OCI-LY1 (cell line): ENCODE results near the gene ATXN1.

ENCODE experiments used
- H2AFZ ChIP-seq: fragments of 200-600 bp; sonication (generic), shearing (Covaris generic); 2 replicates; pipeline ENCODE4 v1.6.0; 2014; ENCODE audit warnings: antibody characterized with exemption, mild to moderate bottlenecking, low read length
- H3F3A ChIP-seq: fragments of 200-600 bp; sonication (generic), shearing (Covaris generic); 2 replicates; pipeline ENCODE4 v1.6.0; 2014; ENCODE audit warnings: mild to moderate bottlenecking, antibody characterized with exemption, low read length, moderate library complexity; ENCODE audit not compliant: insufficient read depth
- H3K27ac ChIP-seq: fragments of 200-600 bp; sonication (generic); 2 replicates; pipeline ENCODE4 v1.5.1; 2014; ENCODE audit warnings: low read length, mixed run types, mild to moderate bottlenecking, low read depth; ENCODE audit not compliant: poor library complexity, severe bottlenecking
- H3K27me3 ChIP-seq: fragments of 200-600 bp; sonication (generic); 2 replicates; pipeline ENCODE4 v1.6.0; 2014; ENCODE audit warnings: antibody characterized with exemption, mild to moderate bottlenecking, low read length, moderate library complexity; ENCODE audit not compliant: insufficient read depth
- H3K36me3 ChIP-seq: fragments of 200-600 bp; sonication (generic); 2 replicates; pipeline ENCODE4 v1.6.1; 2014; ENCODE audit warnings: mild to moderate bottlenecking, antibody characterized with exemption, low read length, moderate library complexity, mixed read lengths; ENCODE audit not compliant: insufficient read depth
- H3K4me1 ChIP-seq: fragments of 200-600 bp; sonication (generic); 2 replicates; pipeline ENCODE4 v1.5.1; 2014; ENCODE audit warnings: mild to moderate bottlenecking, low read length, moderate library complexity; ENCODE audit not compliant: insufficient read depth, severe bottlenecking
- H3K4me2 ChIP-seq: fragments of 200-600 bp; sonication (generic), shearing (Covaris generic); 2 replicates; pipeline ENCODE4 v1.6.1; 2014; ENCODE audit warnings: low read length
- H3K4me3 ChIP-seq: fragments of 200-600 bp; sonication (generic); 2 replicates; pipeline ENCODE4 v1.5.1; 2014; ENCODE audit warnings: low read length, low read depth, mild to moderate bottlenecking, mixed read lengths; ENCODE audit not compliant: poor library complexity, severe bottlenecking
- H3K79me2 ChIP-seq: fragments of 200-600 bp; shearing (Covaris generic); 2 replicates; pipeline ENCODE4 v1.6.1; 2016; ENCODE audit warnings: mixed run types, low read length, mixed read lengths; ENCODE audit not compliant: insufficient read depth
- H3K9ac ChIP-seq: fragments of 200-600 bp; sonication (generic), shearing (Covaris generic); 2 replicates; pipeline ENCODE4 v1.6.1; 2014; ENCODE audit warnings: mild to moderate bottlenecking, low read length, mixed read lengths
- H3K9me2 ChIP-seq: fragments of 200-600 bp; sonication (generic), shearing (Covaris generic); 2 replicates; pipeline ENCODE4 v1.6.1; 2014; ENCODE audit warnings: low read depth, mild to moderate bottlenecking, low read length, mixed read lengths
- H3K9me3 ChIP-seq: fragments of 200-600 bp; shearing (Covaris generic); 2 replicates; pipeline ENCODE4 v1.6.1; 2014; ENCODE audit warnings: low read length, mixed read lengths
- H4K20me1 ChIP-seq: fragments of 200-600 bp; sonication (generic), shearing (Covaris generic); 2 replicates; pipeline ENCODE4 v1.6.0; 2016; ENCODE audit warnings: mild to moderate bottlenecking, low read length; ENCODE audit not compliant: insufficient read depth
- EZH2 ChIP-seq: fragments of 200-600 bp; sonication (generic), shearing (Covaris generic); IDR thresholded peaks from 2 replicates; pipeline ENCODE4 v1.8.0; 2017; ENCODE audit warnings: borderline replicate concordance, mixed run types, mild to moderate bottlenecking, antibody characterized with exemption, low read length, moderate library complexity, mixed read lengths
- TF ChIP-seq, protein P1 (sequence below): fragments of 200-600 bp; sonication (generic), shearing (Covaris generic); IDR thresholded peaks from 2 replicates; pipeline ENCODE4 v1.5.1; 2017; ENCODE audit warnings: mild to moderate bottlenecking, antibody characterized with exemption, low read length, moderate library complexity, mixed read lengths

ATXN1 gene

DNA sequence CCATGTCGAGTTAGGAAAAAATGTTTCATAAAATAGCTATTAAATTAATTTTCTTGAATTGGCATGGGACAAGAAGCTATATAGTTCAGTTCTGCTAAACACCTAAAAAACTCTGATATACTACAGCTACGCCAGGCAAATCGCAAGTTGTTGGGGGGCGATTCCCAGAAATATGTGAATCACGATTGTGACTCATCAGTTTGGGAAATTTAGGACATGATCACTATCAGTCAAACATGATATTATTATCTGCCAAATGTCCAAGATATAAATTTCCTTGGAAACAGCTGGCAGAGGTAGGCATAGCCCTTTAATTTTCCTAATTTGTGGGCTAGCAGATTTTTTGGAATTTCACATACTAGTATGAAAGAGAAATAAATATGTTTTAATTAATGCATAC is 123.6 kb downstream of the ATXN1 start:
- Histone ChIP-seq H3K36me3 (no peaks in the 10 kb centered on the region), H4K20me1 (no peaks in the 10 kb centered on the region), H3K9me2 (no peaks in the 10 kb centered on the region), H3K4me1 (no peaks in the 10 kb centered on the region), H3K79me2 (no peaks in the 10 kb centered on the region), H3K4me2 (no peak overlapping the region), H3K9me3 (no peaks in the 10 kb centered on the region), H3K27me3 (no peaks in the 10 kb centered on the region), H3K4me3 (no peak overlapping the region), H2AFZ (no peak overlapping the region), H3F3A (no peaks in the 10 kb centered on the region), H3K9ac (no peak overlapping the region), H3K27ac (no peak overlapping the region)
- no peak for TF ChIP-seq EZH2
- TF ChIP-seq, protein P1, sequence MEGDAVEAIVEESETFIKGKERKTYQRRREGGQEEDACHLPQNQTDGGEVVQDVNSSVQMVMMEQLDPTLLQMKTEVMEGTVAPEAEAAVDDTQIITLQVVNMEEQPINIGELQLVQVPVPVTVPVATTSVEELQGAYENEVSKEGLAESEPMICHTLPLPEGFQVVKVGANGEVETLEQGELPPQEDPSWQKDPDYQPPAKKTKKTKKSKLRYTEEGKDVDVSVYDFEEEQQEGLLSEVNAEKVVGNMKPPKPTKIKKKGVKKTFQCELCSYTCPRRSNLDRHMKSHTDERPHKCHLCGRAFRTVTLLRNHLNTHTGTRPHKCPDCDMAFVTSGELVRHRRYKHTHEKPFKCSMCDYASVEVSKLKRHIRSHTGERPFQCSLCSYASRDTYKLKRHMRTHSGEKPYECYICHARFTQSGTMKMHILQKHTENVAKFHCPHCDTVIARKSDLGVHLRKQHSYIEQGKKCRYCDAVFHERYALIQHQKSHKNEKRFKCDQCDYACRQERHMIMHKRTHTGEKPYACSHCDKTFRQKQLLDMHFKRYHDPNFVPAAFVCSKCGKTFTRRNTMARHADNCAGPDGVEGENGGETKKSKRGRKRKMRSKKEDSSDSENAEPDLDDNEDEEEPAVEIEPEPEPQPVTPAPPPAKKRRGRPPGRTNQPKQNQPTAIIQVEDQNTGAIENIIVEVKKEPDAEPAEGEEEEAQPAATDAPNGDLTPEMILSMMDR, result no peak

DNA sequence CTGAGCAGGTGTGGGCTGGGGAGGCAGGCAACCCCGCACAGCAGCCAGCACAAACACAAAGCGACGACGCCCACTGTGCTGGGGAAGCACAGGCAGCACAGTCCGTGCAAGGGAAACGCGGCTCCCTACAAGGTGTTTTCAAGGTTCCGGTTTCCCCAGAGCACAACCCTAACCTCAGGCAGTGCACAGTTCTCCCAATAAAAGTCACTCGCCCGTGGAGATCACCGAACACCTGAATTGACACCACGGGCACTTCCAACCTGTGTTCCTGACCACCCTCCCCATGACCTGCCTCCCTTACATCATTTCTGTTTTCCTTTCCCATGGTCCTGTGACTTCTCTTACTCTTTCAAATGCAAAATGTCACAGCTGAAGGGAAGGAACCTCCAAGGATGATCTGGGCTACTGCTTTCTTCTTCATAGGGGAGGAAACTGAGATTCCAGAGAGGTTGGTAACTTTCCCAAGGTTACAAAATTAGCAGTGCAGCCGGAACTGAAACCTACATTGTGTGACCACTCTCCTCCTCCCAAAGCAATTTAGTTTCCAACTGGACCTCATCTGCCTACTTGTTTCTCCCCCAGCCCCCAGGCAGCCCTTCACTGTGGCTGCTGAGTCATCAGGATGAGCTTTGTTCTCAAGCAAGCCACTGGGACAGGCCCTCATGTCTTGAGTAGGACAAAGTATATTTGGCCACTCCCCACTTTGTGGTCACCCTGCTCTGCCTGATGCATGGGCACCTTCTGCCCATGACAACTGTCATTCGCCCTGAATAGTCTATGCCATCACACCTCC is 125.3 kb downstream of the ATXN1 start:
- H3K4me2 ChIP-seq, result no peak overlapping the region
- H3K4me3 ChIP-seq, result no peak overlapping the region

DNA sequence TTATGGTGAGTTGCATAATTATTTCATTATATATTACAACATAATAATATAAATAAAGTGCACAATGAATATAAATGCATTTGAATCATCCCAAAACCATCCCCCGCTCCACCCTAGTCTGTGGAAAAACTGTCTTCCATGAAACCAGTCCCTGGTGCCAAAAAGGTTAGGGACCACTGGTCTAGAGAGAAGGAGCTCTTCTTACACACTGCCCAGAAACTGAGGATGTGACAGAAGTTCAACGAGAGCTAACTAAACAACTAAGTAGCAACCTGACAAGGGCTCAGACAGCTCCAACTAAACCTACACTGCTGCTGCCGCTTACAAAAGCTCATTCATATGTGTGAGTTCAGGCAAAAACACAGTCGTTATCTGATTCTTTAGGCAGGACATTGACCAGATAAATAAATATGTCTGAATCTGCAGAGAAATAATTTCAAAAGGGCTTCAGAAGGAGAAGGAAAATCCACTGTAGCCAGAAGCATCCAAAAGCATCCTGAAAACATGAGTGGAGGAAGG is 125.9 kb downstream of the ATXN1 start:
- H3K4me3 ChIP-seq, result no peak overlapping the region
- no peak overlapping the region for H3K4me2 ChIP-seq
- H3F3A ChIP-seq, result no peaks in the 10 kb centered on the region
- no peaks in the 10 kb centered on the region for H3K4me1 ChIP-seq
- H3K9me2 ChIP-seq, result no peaks in the 10 kb centered on the region
- no peak overlapping the region for H3K9ac ChIP-seq
- no peaks in the 10 kb centered on the region for H3K36me3 ChIP-seq
- TF ChIP-seq, protein P1, result no peak
- TF ChIP-seq EZH2, result no peak
- no peaks in the 10 kb centered on the region for H4K20me1 ChIP-seq
- H3K27me3 ChIP-seq, result no peaks in the 10 kb centered on the region
- H3K79me2 ChIP-seq, result no peaks in the 10 kb centered on the region
- H3K27ac ChIP-seq, result no peak overlapping the region
- H3K9me3 ChIP-seq, result no peaks in the 10 kb centered on the region
- H2AFZ ChIP-seq, result no peak overlapping the region

More for the DNA sequence above, 125.3 kb downstream of the ATXN1 start:
- TF ChIP-seq, protein P1, result no peak
- TF ChIP-seq EZH2, result no peak
- no peaks in the 10 kb centered on the region for H3K27me3 ChIP-seq
- no peaks in the 10 kb centered on the region for H3K79me2 ChIP-seq
- H3F3A ChIP-seq, result no peaks in the 10 kb centered on the region
- no peaks in the 10 kb centered on the region for H3K36me3 ChIP-seq
- H3K9ac ChIP-seq, result no peak overlapping the region
- no peaks in the 10 kb centered on the region for H3K9me2 ChIP-seq
- H3K9me3 ChIP-seq, result no peaks in the 10 kb centered on the region
- no peaks in the 10 kb centered on the region for H4K20me1 ChIP-seq
- no peak overlapping the region for H3K27ac ChIP-seq
- H2AFZ ChIP-seq, result no peak overlapping the region
- H3K4me1 ChIP-seq, result no peaks in the 10 kb centered on the region
